ENCODE results near the gene TMC1.

DNA sequence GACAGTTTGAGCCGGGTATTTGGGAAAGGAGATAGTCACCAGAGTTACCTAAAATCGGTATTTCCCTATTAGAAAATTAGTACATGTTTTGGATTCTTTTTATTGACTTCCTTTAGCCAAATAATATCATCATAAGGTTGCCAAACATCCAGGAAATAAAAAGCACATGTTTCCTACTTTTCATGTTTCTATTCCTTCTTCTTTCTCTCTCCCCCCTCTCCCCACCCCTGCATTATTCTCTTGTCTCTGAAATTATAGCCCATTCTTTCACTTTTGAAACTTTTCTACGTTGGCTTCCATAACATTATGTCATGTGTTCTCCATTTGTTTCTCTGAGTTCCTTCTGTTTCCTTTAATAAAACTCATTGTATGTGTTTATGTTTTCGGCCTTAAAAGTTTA is 269.6 kb downstream of the TMC1 start:
- TF ChIP-seq YY1 (IDR thresholded peaks at IDR 0.05; ENCODE audit: insufficient read depth, insufficient read length) = no peak
- no peak for TF ChIP-seq ZNF274 (IDR thresholded peaks at IDR 0.05; ENCODE audit: low read depth, low read length)
- TF ChIP-seq SUZ12 (IDR thresholded peaks at IDR 0.05; ENCODE audit: extremely low read depth, insufficient read depth, insufficient read length) = no peak
